PC-3 (cell line): Measurements from ENCODE around the gene ZP1.

Experiments
- CTCF ChIP-seq: fragments of 300-600 bp; sonication (generic); conservative IDR thresholded peaks from 2 replicates; pipeline ENCODE4 v1.5.1; 2017; ENCODE audit warnings: antibody characterized with exemption, low read depth, mild to moderate bottlenecking, low read length
- EZH2 ChIP-seq: fragments of 300-600 bp; sonication (generic); IDR thresholded peaks from one replicate; pipeline ENCODE4 v1.6.1; 2017; ENCODE audit warnings: antibody characterized with exemption, mild to moderate bottlenecking, low read length; ENCODE audit not compliant: unreplicated experiment
- EZH2phosphoT487 ChIP-seq: fragments of 300-600 bp; sonication (generic); IDR thresholded peaks from 2 replicates; pipeline ENCODE4 v1.6.1; 2018; ENCODE audit warnings: mild to moderate bottlenecking, antibody characterized with exemption, low read length, borderline replicate concordance

DNA sequence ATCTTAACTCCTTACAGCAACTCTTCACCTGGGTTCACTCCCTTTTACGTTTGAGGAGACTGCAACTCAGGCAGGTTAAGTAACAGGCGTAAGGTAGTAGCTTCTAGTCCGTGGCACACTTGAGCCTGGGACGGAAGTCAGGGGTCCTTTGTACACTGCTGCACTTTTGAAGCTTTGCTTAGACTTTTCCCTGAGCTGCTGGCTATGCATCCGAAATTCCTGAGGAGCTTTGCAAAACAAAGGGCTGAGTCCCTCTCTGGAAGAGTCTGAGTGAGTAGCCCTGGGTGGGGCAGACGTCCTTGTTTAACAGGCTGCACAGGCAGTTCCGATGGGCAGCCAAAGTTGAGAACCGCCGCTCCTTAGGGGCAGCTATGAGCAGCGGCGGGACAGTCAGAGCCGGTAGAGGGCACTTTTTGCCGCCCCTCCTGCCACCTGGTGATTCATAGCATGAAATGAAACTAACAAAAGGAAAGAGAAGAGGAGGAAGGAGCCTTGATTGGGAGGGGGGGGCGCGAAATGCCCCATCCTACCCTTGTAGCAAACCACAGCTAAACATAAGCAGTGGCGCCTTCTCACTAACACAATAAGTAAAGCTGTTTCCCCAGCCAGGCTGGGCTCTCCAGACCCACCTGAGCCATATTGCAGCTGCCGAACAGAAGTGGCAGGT is 48.0 kb downstream of the ZP1 start:
- TF ChIP-seq CTCF = peak; percentile 77
- TF ChIP-seq EZH2 = no peak
- no peak for TF ChIP-seq EZH2phosphoT487
